Measurements from ENCODE around the gene KCTD6.

Gene KCTD6

GRCh38 chr3:58474348-58474911 lies 17.5 kb upstream of the KCTD6 start:
- Histone ChIP-seq H2BK12ac (ENCODE audit: low read length) (no peak overlapping the region), H3K4me1 (ENCODE audit: control insufficient read depth in 1 of 2, insufficient read depth in 2 of 2, low read length in 2 of 2) (peaks cover 0 to 3% of the 10 kb centered on the region in 2 experiments), H2AK5ac (ENCODE audit: low read length) (no peak overlapping the region), H3K9ac (ENCODE audit: low read length) (no peak overlapping the region), H2BK120ac (ENCODE audit: insufficient read depth, low read length, poor library complexity) (no peak overlapping the region), H3K14ac (ENCODE audit: low read length) (no peak overlapping the region), H4K91ac (ENCODE audit: low read depth, low read length) (no peak overlapping the region), H2AFZ (ENCODE audit: insufficient read depth, low read length, poor library complexity) (no peak overlapping the region), H3K9me3 (ENCODE audit: insufficient read depth, low read depth, low read length) (no peaks in the 10 kb centered on the region), H3K36me3 (ENCODE audit: control insufficient read depth in 1 of 2, insufficient read depth in 2 of 2, low read length in 2 of 2) (no peaks in the 10 kb centered on the region), H4K12ac (ENCODE audit: low read depth, low read length) (no peak overlapping the region), H4K8ac (ENCODE audit: low read depth, low read length) (no peak overlapping the region), H3K18ac (ENCODE audit: low read length) (no peak overlapping the region), H3K4ac (ENCODE audit: low read depth, low read length) (no peak overlapping the region), H3K79me2 (ENCODE audit: control insufficient read depth, insufficient read depth, low read length, poor library complexity) (no peaks in the 10 kb centered on the region), H3K23ac (ENCODE audit: low read length) (no peak overlapping the region), H3K27ac (ENCODE audit: low read depth, low read length) (no peak overlapping the region), H3K4me3 (ENCODE audit: low read depth, low read length) (no peak overlapping the region), H3K4me2 (ENCODE audit: low read length) (no peak overlapping the region), H2BK5ac (ENCODE audit: low read depth, low read length, poor library complexity) (no peak overlapping the region), H3K27me3 (ENCODE audit: insufficient read depth, low read length) (no peaks in the 10 kb centered on the region), H3K79me1 (ENCODE audit: low read length) (no peaks in the 10 kb centered on the region)
- WGBS (ENCODE audit: extremely low coverage, insufficient coverage, insufficient read length), result no CpG with 5 or more reads among the region's 1 CpG
- no peak for DNase-seq

- Histone ChIP-seq H3K27me3 (ENCODE audit: insufficient read depth, low read length) (no peaks in the 10 kb centered on the region), H3K36me3 (ENCODE audit: control insufficient read depth in 1 of 2, insufficient read depth in 2 of 2, low read length in 2 of 2) (no peaks in the 10 kb centered on the region), H2BK120ac (ENCODE audit: insufficient read depth, low read length, poor library complexity) (no peak overlapping the region), H3K79me1 (ENCODE audit: low read length) (no peaks in the 10 kb centered on the region), H4K8ac (ENCODE audit: low read depth, low read length) (no peak overlapping the region), H2BK5ac (ENCODE audit: low read depth, low read length, poor library complexity) (no peak overlapping the region), H3K18ac (ENCODE audit: low read length) (no peak overlapping the region), H3K4me3 (ENCODE audit: low read depth, low read length) (no peak overlapping the region), H3K23ac (ENCODE audit: low read length) (no peak overlapping the region), H3K4me1 (ENCODE audit: control insufficient read depth in 1 of 2, insufficient read depth in 2 of 2, low read length in 2 of 2) (peaks cover 0 to 3% of the 10 kb centered on the region in 2 experiments), H2AK5ac (ENCODE audit: low read length) (no peak overlapping the region), H3K9me3 (ENCODE audit: insufficient read depth, low read depth, low read length) (no peaks in the 10 kb centered on the region), H3K4me2 (ENCODE audit: low read length) (no peak overlapping the region), H2BK12ac (ENCODE audit: low read length) (no peak overlapping the region), H4K12ac (ENCODE audit: low read depth, low read length) (no peak overlapping the region), H3K27ac (ENCODE audit: low read depth, low read length) (no peak overlapping the region), H3K79me2 (ENCODE audit: control insufficient read depth, insufficient read depth, low read length, poor library complexity) (no peaks in the 10 kb centered on the region), H2AFZ (ENCODE audit: insufficient read depth, low read length, poor library complexity) (no peak overlapping the region), H3K9ac (ENCODE audit: low read length) (no peak overlapping the region), H3K14ac (ENCODE audit: low read length) (no peak overlapping the region), H3K4ac (ENCODE audit: low read depth, low read length) (no peak overlapping the region), H4K91ac (ENCODE audit: low read depth, low read length) (no peak overlapping the region)
- DNase-seq, result no peak
- no CpG with 5 or more reads among the region's 3 CpGs for WGBS (ENCODE audit: extremely low coverage, insufficient coverage, insufficient read length)
Observed at GRCh38 chr3:58474967-58475578, 16.8 kb upstream of the KCTD6 start.

- no peak overlapping the region for H2AK5ac ChIP-seq (ENCODE audit: low read length)
- no peak overlapping the region for H3K4ac ChIP-seq (ENCODE audit: low read depth, low read length)
- no peak overlapping the region for H2BK12ac ChIP-seq (ENCODE audit: low read length)
- no peaks in the 10 kb centered on the region for H3K9me3 ChIP-seq (ENCODE audit: insufficient read depth, low read depth, low read length)
- no peaks in the 10 kb centered on the region for H3K36me3 ChIP-seq (ENCODE audit: control insufficient read depth in 1 of 2, insufficient read depth in 2 of 2, low read length in 2 of 2)
- no peak overlapping the region for H3K18ac ChIP-seq (ENCODE audit: low read length)
- no peak overlapping the region for H3K4me2 ChIP-seq (ENCODE audit: low read length)
- H2AFZ ChIP-seq (ENCODE audit: insufficient read depth, low read length, poor library complexity), result no peak overlapping the region
- H3K14ac ChIP-seq (ENCODE audit: low read length), result no peak overlapping the region
- no peak overlapping the region for H4K8ac ChIP-seq (ENCODE audit: low read depth, low read length)
- H4K91ac ChIP-seq (ENCODE audit: low read depth, low read length), result no peak overlapping the region
- WGBS (ENCODE audit: extremely low coverage, insufficient coverage, insufficient read length), result no CpG with 5 or more reads among the region's 2 CpGs
- no peak overlapping the region for H3K4me3 ChIP-seq (ENCODE audit: low read depth, low read length)
- no peaks in the 10 kb centered on the region for H3K27me3 ChIP-seq (ENCODE audit: insufficient read depth, low read length)
- no peaks in the 10 kb centered on the region for H3K79me1 ChIP-seq (ENCODE audit: low read length)
- H3K23ac ChIP-seq (ENCODE audit: low read length), result no peak overlapping the region
- no peak overlapping the region for H4K12ac ChIP-seq (ENCODE audit: low read depth, low read length)
- no peak overlapping the region for H2BK5ac ChIP-seq (ENCODE audit: low read depth, low read length, poor library complexity)
- H2BK120ac ChIP-seq (ENCODE audit: insufficient read depth, low read length, poor library complexity), result no peak overlapping the region
- H3K9ac ChIP-seq (ENCODE audit: low read length), result no peak overlapping the region
- DNase-seq, result no peak
- H3K4me1 ChIP-seq (ENCODE audit: control insufficient read depth in 1 of 2, insufficient read depth in 2 of 2, low read length in 2 of 2), result no peaks in the 10 kb centered on the region
- H3K27ac ChIP-seq (ENCODE audit: low read depth, low read length), result no peak overlapping the region
- H3K79me2 ChIP-seq (ENCODE audit: control insufficient read depth, insufficient read depth, low read length, poor library complexity), result no peaks in the 10 kb centered on the region
Observed at GRCh38 chr3:58478781-58479180, 13.1 kb upstream of the KCTD6 start.

GRCh38 chr3:58480309-58480708 lies 11.6 kb upstream of the KCTD6 start:
- Histone ChIP-seq H3K4ac (ENCODE audit: low read depth, low read length) (no peak overlapping the region), H2AK5ac (ENCODE audit: low read length) (no peak overlapping the region), H3K9ac (ENCODE audit: low read length) (no peak overlapping the region), H4K8ac (ENCODE audit: low read depth, low read length) (no peak overlapping the region), H3K4me3 (ENCODE audit: low read depth, low read length) (no peak overlapping the region), H3K27me3 (ENCODE audit: insufficient read depth, low read length) (no peaks in the 10 kb centered on the region), H3K79me1 (ENCODE audit: low read length) (no peaks in the 10 kb centered on the region), H3K27ac (ENCODE audit: low read depth, low read length) (no peak overlapping the region), H3K18ac (ENCODE audit: low read length) (no peak overlapping the region), H4K12ac (ENCODE audit: low read depth, low read length) (no peak overlapping the region), H2BK120ac (ENCODE audit: insufficient read depth, low read length, poor library complexity) (no peak overlapping the region), H3K36me3 (ENCODE audit: control insufficient read depth in 1 of 2, insufficient read depth in 2 of 2, low read length in 2 of 2) (no peaks in the 10 kb centered on the region), H2AFZ (ENCODE audit: insufficient read depth, low read length, poor library complexity) (no peak overlapping the region), H3K4me1 (ENCODE audit: control insufficient read depth in 1 of 2, insufficient read depth in 2 of 2, low read length in 2 of 2) (no peaks in the 10 kb centered on the region), H2BK5ac (ENCODE audit: low read depth, low read length, poor library complexity) (no peak overlapping the region), H3K14ac (ENCODE audit: low read length) (no peak overlapping the region), H2BK12ac (ENCODE audit: low read length) (no peak overlapping the region), H3K9me3 (ENCODE audit: insufficient read depth, low read depth, low read length) (no peaks in the 10 kb centered on the region), H3K23ac (ENCODE audit: low read length) (no peak overlapping the region), H3K79me2 (ENCODE audit: control insufficient read depth, insufficient read depth, low read length, poor library complexity) (no peaks in the 10 kb centered on the region), H4K91ac (ENCODE audit: low read depth, low read length) (no peak overlapping the region), H3K4me2 (ENCODE audit: low read length) (no peak overlapping the region)
- no CpG with 5 or more reads among the region's 2 CpGs for WGBS (ENCODE audit: extremely low coverage, insufficient coverage, insufficient read length)
- no peak for DNase-seq

Data from trophoblast cell (in vitro differentiated cells and primary cell).